Measurements from ENCODE around the gene RAX2.

The RAX2 gene

GRCh38 chr19:3805859-3806258 is 33.8 kb upstream of the RAX2 start:
- Histone ChIP-seq H3K23ac (ENCODE audit: low read length in 2 of 2) (no peak overlapping the region), H3K27me3 (ENCODE audit: control insufficient read depth in 1 of 2, insufficient read depth in 1 of 2, low read length in 2 of 2) (peaks cover 29 to 49% of the 10 kb centered on the region in 2 experiments), H2BK5ac (ENCODE audit: low read depth, low read length, poor library complexity, severe bottlenecking) (no peak overlapping the region), H3K4ac (ENCODE audit: low read depth in 1 of 2, low read length in 2 of 2) (no peak overlapping the region), H3K9ac (ENCODE audit: low read length) (no peak overlapping the region), H3K27ac (ENCODE audit: low read length, poor library complexity, severe bottlenecking) (no peak overlapping the region), H4K8ac (ENCODE audit: low read length) (no peak overlapping the region), H2AK5ac (ENCODE audit: low read length, severe bottlenecking) (no peak overlapping the region), H3K14ac (ENCODE audit: low read length in 2 of 2) (no peak overlapping the region), H3K36me3 (ENCODE audit: control insufficient read depth in 1 of 2, insufficient read depth in 2 of 2, low read depth in 1 of 2, low read length in 2 of 2) (peaks cover 0 to 4% of the 10 kb centered on the region in 2 experiments), H4K91ac (ENCODE audit: low read length) (no peak overlapping the region), H2BK12ac (ENCODE audit: low read length in 2 of 2) (no peak overlapping the region), H2BK15ac (ENCODE audit: low read depth, poor library complexity, severe bottlenecking) (no peak overlapping the region), H3K18ac (ENCODE audit: low read depth in 1 of 2, low read length in 2 of 2) (no peak overlapping the region), H3K4me3 (ENCODE audit: insufficient read depth in 1 of 2, low read depth in 1 of 2, low read length in 2 of 2) (peak overlapping the region in 1 of 2 experiments; percentile 14), H3K4me2 (ENCODE audit: low read length, poor library complexity, severe bottlenecking) (no peak overlapping the region), H3K79me1 (replicated peaks; ENCODE audit: low read length, poor library complexity, severe bottlenecking) (no peaks in the 10 kb centered on the region), H2BK120ac (ENCODE audit: low read depth, low read length) (no peak overlapping the region), H2AFZ (ENCODE audit: low read depth, low read length) (no peak overlapping the region), H3K4me1 (ENCODE audit: control insufficient read depth, insufficient read depth, low read depth, low read length) (peaks cover 12% of the 10 kb centered on the region), H3K9me3 (ENCODE audit: control insufficient read depth, low read length) (no peaks in the 10 kb centered on the region)
- DNase-seq = no peak
- WGBS = 89% methylated on average over 29 of the region's 29 CpGs

- H3K18ac ChIP-seq (ENCODE audit: low read depth in 1 of 2, low read length in 2 of 2) = no peak overlapping the region
- no peak overlapping the region for H3K27ac ChIP-seq (ENCODE audit: low read length, poor library complexity, severe bottlenecking)
- peaks cover 35 to 49% of the 10 kb centered on the region in 2 experiments for H3K27me3 ChIP-seq (ENCODE audit: control insufficient read depth in 1 of 2, insufficient read depth in 1 of 2, low read length in 2 of 2)
- no peak overlapping the region for H2BK5ac ChIP-seq (ENCODE audit: low read depth, low read length, poor library complexity, severe bottlenecking)
- H2BK15ac ChIP-seq (ENCODE audit: low read depth, poor library complexity, severe bottlenecking) = no peak overlapping the region
- peaks cover 12% of the 10 kb centered on the region for H3K4me1 ChIP-seq (ENCODE audit: control insufficient read depth, insufficient read depth, low read depth, low read length)
- 83% methylated on average over 13 of the region's 13 CpGs for WGBS
- no peak overlapping the region for H4K8ac ChIP-seq (ENCODE audit: low read length)
- no peak overlapping the region for H3K4ac ChIP-seq (ENCODE audit: low read depth in 1 of 2, low read length in 2 of 2)
- H2AK5ac ChIP-seq (ENCODE audit: low read length, severe bottlenecking) = no peak overlapping the region
- H2BK120ac ChIP-seq (ENCODE audit: low read depth, low read length) = no peak overlapping the region
- H3K36me3 ChIP-seq (ENCODE audit: control insufficient read depth in 1 of 2, insufficient read depth in 2 of 2, low read depth in 1 of 2, low read length in 2 of 2) = peaks cover 0 to 4% of the 10 kb centered on the region in 2 experiments
- H3K9ac ChIP-seq (ENCODE audit: low read length) = no peak overlapping the region
- no peak overlapping the region for H4K91ac ChIP-seq (ENCODE audit: low read length)
- no peak overlapping the region for H2BK12ac ChIP-seq (ENCODE audit: low read length in 2 of 2)
- no peaks in the 10 kb centered on the region for H3K79me1 ChIP-seq (replicated peaks; ENCODE audit: low read length, poor library complexity, severe bottlenecking)
- no peak overlapping the region for H3K23ac ChIP-seq (ENCODE audit: low read length in 2 of 2)
- H3K4me3 ChIP-seq (ENCODE audit: insufficient read depth in 1 of 2, low read depth in 1 of 2, low read length in 2 of 2) = no peak overlapping the region
- H2AFZ ChIP-seq (ENCODE audit: low read depth, low read length) = no peak overlapping the region
- no peak overlapping the region for H3K14ac ChIP-seq (ENCODE audit: low read length in 2 of 2)
- H3K4me2 ChIP-seq (ENCODE audit: low read length, poor library complexity, severe bottlenecking) = no peak overlapping the region
- H3K9me3 ChIP-seq (ENCODE audit: control insufficient read depth, low read length) = no peaks in the 10 kb centered on the region
- DNase-seq = no peak
Measured at GRCh38 chr19:3804429-3804828, 32.4 kb upstream of the RAX2 start.

- Histone ChIP-seq H3K23ac (ENCODE audit: low read length in 2 of 2) (no peak overlapping the region), H3K36me3 (ENCODE audit: control insufficient read depth in 1 of 2, insufficient read depth in 2 of 2, low read depth in 1 of 2, low read length in 2 of 2) (peaks cover 0 to 4% of the 10 kb centered on the region in 2 experiments), H2BK120ac (ENCODE audit: low read depth, low read length) (no peak overlapping the region), H3K4me1 (ENCODE audit: control insufficient read depth, insufficient read depth, low read depth, low read length) (peaks cover 12% of the 10 kb centered on the region), H4K91ac (ENCODE audit: low read length) (no peak overlapping the region), H2BK5ac (ENCODE audit: low read depth, low read length, poor library complexity, severe bottlenecking) (no peak overlapping the region), H3K4me2 (ENCODE audit: low read length, poor library complexity, severe bottlenecking) (no peak overlapping the region), H4K8ac (ENCODE audit: low read length) (no peak overlapping the region), H2AK5ac (ENCODE audit: low read length, severe bottlenecking) (no peak overlapping the region), H2AFZ (ENCODE audit: low read depth, low read length) (no peak overlapping the region), H2BK12ac (ENCODE audit: low read length in 2 of 2) (no peak overlapping the region), H3K4me3 (ENCODE audit: insufficient read depth in 1 of 2, low read depth in 1 of 2, low read length in 2 of 2) (no peak overlapping the region), H3K4ac (ENCODE audit: low read depth in 1 of 2, low read length in 2 of 2) (no peak overlapping the region), H3K9me3 (ENCODE audit: control insufficient read depth, low read length) (no peaks in the 10 kb centered on the region), H3K27me3 (ENCODE audit: control insufficient read depth in 1 of 2, insufficient read depth in 1 of 2, low read length in 2 of 2) (peaks cover 39 to 49% of the 10 kb centered on the region in 2 experiments), H3K14ac (ENCODE audit: low read length in 2 of 2) (no peak overlapping the region), H3K18ac (ENCODE audit: low read depth in 1 of 2, low read length in 2 of 2) (no peak overlapping the region), H3K27ac (ENCODE audit: low read length, poor library complexity, severe bottlenecking) (no peak overlapping the region), H2BK15ac (ENCODE audit: low read depth, poor library complexity, severe bottlenecking) (no peak overlapping the region), H3K9ac (ENCODE audit: low read length) (no peak overlapping the region), H3K79me1 (replicated peaks; ENCODE audit: low read length, poor library complexity, severe bottlenecking) (no peaks in the 10 kb centered on the region)
- DNase-seq = no peak
- WGBS = 94% methylated on average over 10 of the region's 10 CpGs
Measured at GRCh38 chr19:3803986-3804385, 32.0 kb upstream of the RAX2 start.

GRCh38 chr19:3803114-3803888 is 31.3 kb upstream of the RAX2 start:
- Histone ChIP-seq H3K4me1 (ENCODE audit: control insufficient read depth, insufficient read depth, low read depth, low read length) (peaks cover 12% of the 10 kb centered on the region), H2BK12ac (ENCODE audit: low read length in 2 of 2) (no peak overlapping the region), H2AFZ (ENCODE audit: low read depth, low read length) (no peak overlapping the region), H3K79me1 (replicated peaks; ENCODE audit: low read length, poor library complexity, severe bottlenecking) (no peaks in the 10 kb centered on the region), H2BK15ac (ENCODE audit: low read depth, poor library complexity, severe bottlenecking) (no peak overlapping the region), H3K23ac (ENCODE audit: low read length in 2 of 2) (no peak overlapping the region), H3K4me3 (ENCODE audit: insufficient read depth in 1 of 2, low read depth in 1 of 2, low read length in 2 of 2) (no peak overlapping the region), H4K91ac (ENCODE audit: low read length) (no peak overlapping the region), H3K4ac (ENCODE audit: low read depth in 1 of 2, low read length in 2 of 2) (no peak overlapping the region), H2AK5ac (ENCODE audit: low read length, severe bottlenecking) (no peak overlapping the region), H3K4me2 (ENCODE audit: low read length, poor library complexity, severe bottlenecking) (no peak overlapping the region), H3K9ac (ENCODE audit: low read length) (no peak overlapping the region), H2BK120ac (ENCODE audit: low read depth, low read length) (no peak overlapping the region), H3K14ac (ENCODE audit: low read length in 2 of 2) (no peak overlapping the region), H3K9me3 (ENCODE audit: control insufficient read depth, low read length) (no peaks in the 10 kb centered on the region), H3K18ac (ENCODE audit: low read depth in 1 of 2, low read length in 2 of 2) (no peak overlapping the region), H2BK5ac (ENCODE audit: low read depth, low read length, poor library complexity, severe bottlenecking) (no peak overlapping the region), H3K27me3 (ENCODE audit: control insufficient read depth in 1 of 2, insufficient read depth in 1 of 2, low read length in 2 of 2) (peaks cover 40 to 49% of the 10 kb centered on the region in 2 experiments), H4K8ac (ENCODE audit: low read length) (no peak overlapping the region), H3K36me3 (ENCODE audit: control insufficient read depth in 1 of 2, insufficient read depth in 2 of 2, low read depth in 1 of 2, low read length in 2 of 2) (peaks cover 0 to 4% of the 10 kb centered on the region in 2 experiments), H3K27ac (ENCODE audit: low read length, poor library complexity, severe bottlenecking) (no peak overlapping the region)
- WGBS = 82% methylated on average over 18 of the region's 24 CpGs
- DNase-seq = no peak

All from mesenchymal stem cell (in vitro differentiated cells and primary cell).